ENCODE measurements around the gene PTPRCAP.

PTPRCAP gene

DNA sequence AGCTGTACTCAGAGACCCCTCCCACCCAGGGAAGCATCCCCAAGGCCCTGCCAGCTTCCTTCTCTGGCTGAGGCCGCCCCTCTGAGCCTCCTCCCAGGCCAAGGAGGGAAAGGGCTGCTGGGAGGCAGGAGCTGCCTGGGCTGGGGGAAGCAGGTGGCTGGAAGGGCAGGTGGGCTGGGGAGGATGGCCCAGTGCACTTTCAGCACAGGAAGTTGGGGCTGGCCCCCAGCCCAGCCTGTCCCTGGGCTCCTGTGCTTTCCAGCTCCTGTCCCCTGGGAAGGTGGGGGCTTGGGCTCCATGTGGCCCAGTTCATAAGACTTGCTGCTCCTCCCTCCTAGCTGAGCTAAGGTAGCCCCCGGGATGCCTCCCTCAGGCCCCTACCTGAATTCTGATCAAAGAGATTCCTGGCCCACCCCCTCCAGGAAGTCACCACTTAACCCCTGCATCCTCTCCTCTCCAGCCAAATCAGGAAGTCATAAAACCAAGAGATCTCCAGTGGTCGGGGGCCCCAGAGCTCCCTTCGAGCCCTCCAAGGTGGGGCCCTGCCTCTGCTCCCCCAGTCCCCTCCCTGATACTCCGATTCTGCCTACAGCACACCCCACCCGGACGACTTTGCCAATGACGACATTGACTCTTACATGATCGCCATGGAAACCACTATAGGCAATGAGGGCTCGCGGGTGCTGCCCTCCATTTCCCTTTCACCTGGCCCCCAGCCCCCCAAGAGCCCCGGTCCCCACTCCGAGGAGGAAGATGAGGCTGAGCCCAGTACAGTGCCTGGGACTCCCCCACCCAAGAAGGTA is 40.7 kb downstream of the PTPRCAP start:
- ChIA-PET POLR2A (interaction anchor here (0.9 to 1.2 kb wide), 2 partner anchors 23 to 40 kb away, joined by 3 to 4 read pairs; no protein-coding TSS in a partner anchor), CTCF (interaction anchor here (0.8 to 1.7 kb wide), 9 partner anchors 10 to 68 kb away, joined by 3 to 6 read pairs (median 3); partner anchors contain the start of gene CLCF1)
- Histone ChIP-seq H3K4me1 (ENCODE audit: control extremely low read depth in 1 of 4, control insufficient read depth in 4 of 4, insufficient read depth in 4 of 4, low read length in 3 of 4) (peaks cover 0 to 67% (median 46%) of the 10 kb centered on the region in 4 experiments), H3K4me3 (ENCODE audit: control insufficient read depth in 1 of 7, extremely low read depth in 1 of 7, insufficient read depth in 4 of 7, low read depth in 2 of 7, low read length in 6 of 7) (peak overlapping the region in 4 of 7 experiments; percentile 6 to 53 (median 32)), H3K9me3 (ENCODE audit: control extremely low read depth in 1 of 5, control insufficient read depth in 4 of 5, insufficient read depth in 2 of 5, low read depth in 1 of 5, low read length in 4 of 5) (no peaks in the 10 kb centered on the region), H3K36me3 (ENCODE audit: control insufficient read depth in 4 of 4, insufficient read depth in 4 of 4, low read length in 3 of 4) (peaks cover 5 to 66% (median 41%) of the 10 kb centered on the region in 4 experiments), H3K27ac (ENCODE audit: insufficient read depth in 1 of 2, low read depth in 1 of 2, low read length in 2 of 2, poor library complexity in 1 of 2, severe bottlenecking in 2 of 2) (peak overlapping the region in 1 of 2 experiments; percentile 61), H3K27me3 (replicated peaks in 2 of 5; ENCODE audit: control insufficient read depth in 4 of 5, insufficient read depth in 5 of 5, low read length in 4 of 5) (no peaks in the 10 kb centered on the region)
- DNase-seq = peak in 2 of 3 donors; percentile 58 to 61
- WGBS (ENCODE audit: insufficient coverage) = 4% methylated on average over 6 of the region's 13 CpGs

DNA sequence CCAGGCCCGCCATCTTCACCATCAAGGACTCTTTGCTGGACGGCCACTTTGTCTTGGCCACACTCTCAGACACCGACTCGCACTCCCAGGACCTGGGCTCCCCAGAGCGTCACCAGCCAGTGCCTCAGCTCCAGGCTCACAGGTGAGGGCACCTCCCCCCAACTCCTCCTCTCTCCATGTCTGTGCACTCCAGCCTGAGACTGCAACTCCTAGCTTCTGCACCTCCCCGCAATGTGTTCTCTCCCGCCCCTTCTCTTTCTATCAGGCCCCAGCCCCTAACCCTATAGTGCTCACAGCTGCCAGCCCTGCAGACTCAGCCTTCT is 41.3 kb downstream of the PTPRCAP start:
- Histone ChIP-seq H3K4me1 (ENCODE audit: control extremely low read depth in 1 of 4, control insufficient read depth in 4 of 4, insufficient read depth in 4 of 4, low read length in 3 of 4) (peaks cover 0 to 70% (median 49%) of the 10 kb centered on the region in 4 experiments), H3K36me3 (ENCODE audit: control insufficient read depth in 4 of 4, insufficient read depth in 4 of 4, low read length in 3 of 4) (peaks cover 5 to 66% (median 41%) of the 10 kb centered on the region in 4 experiments), H3K4me3 (ENCODE audit: control insufficient read depth in 1 of 7, extremely low read depth in 1 of 7, insufficient read depth in 4 of 7, low read depth in 2 of 7, low read length in 6 of 7) (peak overlapping the region in 1 of 7 experiments; percentile 53), H3K27ac (ENCODE audit: insufficient read depth in 1 of 2, low read depth in 1 of 2, low read length in 2 of 2, poor library complexity in 1 of 2, severe bottlenecking in 2 of 2) (no peak overlapping the region), H3K27me3 (replicated peaks in 2 of 5; ENCODE audit: control insufficient read depth in 4 of 5, insufficient read depth in 5 of 5, low read length in 4 of 5) (no peaks in the 10 kb centered on the region), H3K9me3 (ENCODE audit: control extremely low read depth in 1 of 5, control insufficient read depth in 4 of 5, insufficient read depth in 2 of 5, low read depth in 1 of 5, low read length in 4 of 5) (no peaks in the 10 kb centered on the region)
- CTCF ChIA-PET = interaction anchor here (0.8 to 1.7 kb wide), 8 partner anchors 10 to 69 kb away, joined by 3 to 6 read pairs (median 3); partner anchors contain the start of gene CLCF1
- POLR2A ChIA-PET = interaction anchor here (0.9 kb wide), 1 partner anchor 24 kb away, joined by 4 read pairs; no protein-coding TSS in a partner anchor
- no peak for DNase-seq
- whole genome bisulfite sequencing (ENCODE audit: insufficient coverage) = 98% methylated on average over 6 of the region's 7 CpGs

DNA sequence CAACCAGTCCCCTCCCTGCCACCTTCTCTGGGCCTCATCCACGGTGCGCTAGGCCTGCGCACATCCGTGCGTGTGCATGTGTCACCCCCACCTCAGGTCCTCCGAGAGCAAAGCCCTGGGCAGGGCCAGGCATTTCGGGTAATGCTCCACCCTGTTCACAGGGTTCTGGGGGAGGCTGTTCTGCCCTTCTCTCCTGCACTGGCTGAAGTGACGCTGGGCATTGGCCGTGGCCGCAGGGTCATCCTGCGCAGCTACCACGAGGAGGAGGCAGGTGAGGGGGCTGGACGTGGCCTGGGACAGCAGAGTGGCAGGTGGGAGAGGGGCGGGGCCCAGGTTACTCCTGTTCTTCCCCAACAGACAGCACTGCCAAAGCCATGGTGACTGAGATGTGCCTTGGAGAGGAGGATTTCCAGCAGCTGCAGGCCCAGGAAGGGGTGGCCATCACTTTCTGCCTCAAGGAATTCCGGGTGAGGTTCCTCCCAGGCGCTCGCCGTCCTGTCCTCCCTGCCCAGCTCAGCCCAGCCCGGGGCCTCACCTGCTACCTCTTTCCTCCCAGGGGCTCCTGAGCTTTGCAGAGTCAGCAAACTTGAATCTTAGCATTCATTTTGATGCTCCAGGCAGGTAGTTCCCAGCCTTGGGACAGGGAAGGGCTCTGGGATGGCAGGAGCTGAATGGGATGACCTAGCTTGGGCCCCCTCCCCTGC is 41.8 kb downstream of the PTPRCAP start:
- WGBS (ENCODE audit: insufficient coverage) = 98% methylated on average over 16 of the region's 19 CpGs
- no peak overlapping the region for H3K27ac ChIP-seq (ENCODE audit: insufficient read depth in 1 of 2, low read depth in 1 of 2, low read length in 2 of 2, poor library complexity in 1 of 2, severe bottlenecking in 2 of 2)
- no peaks in the 10 kb centered on the region for H3K27me3 ChIP-seq (replicated peaks in 2 of 5; ENCODE audit: control insufficient read depth in 4 of 5, insufficient read depth in 5 of 5, low read length in 4 of 5)
- ChIA-PET CTCF (interaction anchor here (0.8 to 1.7 kb wide), 7 partner anchors 9 to 69 kb away, joined by 3 to 6 read pairs (median 3); no protein-coding TSS in a partner anchor), POLR2A (no interaction called here)
- H3K9me3 ChIP-seq (ENCODE audit: control extremely low read depth in 1 of 5, control insufficient read depth in 4 of 5, insufficient read depth in 2 of 5, low read depth in 1 of 5, low read length in 4 of 5) = no peaks in the 10 kb centered on the region
- peaks cover 5 to 66% (median 41%) of the 10 kb centered on the region in 4 experiments for H3K36me3 ChIP-seq (ENCODE audit: control insufficient read depth in 4 of 4, insufficient read depth in 4 of 4, low read length in 3 of 4)
- peaks cover 1 to 70% (median 49%) of the 10 kb centered on the region in 4 experiments for H3K4me1 ChIP-seq (ENCODE audit: control extremely low read depth in 1 of 4, control insufficient read depth in 4 of 4, insufficient read depth in 4 of 4, low read length in 3 of 4)
- DNase-seq = no peak
- H3K4me3 ChIP-seq (ENCODE audit: control insufficient read depth in 1 of 7, extremely low read depth in 1 of 7, insufficient read depth in 4 of 7, low read depth in 2 of 7, low read length in 6 of 7) = no peak overlapping the region

DNA sequence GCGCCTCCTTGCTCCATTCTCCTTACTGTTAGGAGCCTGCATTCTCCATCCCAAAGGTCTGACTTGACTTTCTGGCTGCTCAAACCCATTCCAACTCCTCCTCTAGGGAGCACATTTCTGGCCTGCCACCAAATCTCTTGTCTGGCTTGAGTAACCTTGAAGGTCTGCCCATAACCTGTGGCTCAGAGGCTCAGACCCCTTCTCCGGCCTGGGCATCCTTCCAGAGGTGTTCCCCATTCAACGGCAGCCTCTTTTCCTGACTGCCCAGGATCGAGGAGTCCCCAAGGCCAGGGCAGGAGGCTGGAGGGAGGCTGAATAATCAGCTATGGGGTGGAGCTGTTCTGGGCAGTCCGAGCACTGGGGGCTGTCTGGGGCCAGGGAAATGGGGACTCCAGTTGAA is 43.5 kb downstream of the PTPRCAP start:
- Histone ChIP-seq H3K4me3 (ENCODE audit: control insufficient read depth in 1 of 7, extremely low read depth in 1 of 7, insufficient read depth in 4 of 7, low read depth in 2 of 7, low read length in 6 of 7) (no peak overlapping the region), H3K27me3 (replicated peaks in 2 of 5; ENCODE audit: control insufficient read depth in 4 of 5, insufficient read depth in 5 of 5, low read length in 4 of 5) (no peaks in the 10 kb centered on the region), H3K9me3 (ENCODE audit: control extremely low read depth in 1 of 5, control insufficient read depth in 4 of 5, insufficient read depth in 2 of 5, low read depth in 1 of 5, low read length in 4 of 5) (no peaks in the 10 kb centered on the region), H3K27ac (ENCODE audit: insufficient read depth in 1 of 2, low read depth in 1 of 2, low read length in 2 of 2, poor library complexity in 1 of 2, severe bottlenecking in 2 of 2) (no peak overlapping the region), H3K36me3 (ENCODE audit: control insufficient read depth in 4 of 4, insufficient read depth in 4 of 4, low read length in 3 of 4) (peaks cover 3 to 52% (median 29%) of the 10 kb centered on the region in 4 experiments), H3K4me1 (ENCODE audit: control extremely low read depth in 1 of 4, control insufficient read depth in 4 of 4, insufficient read depth in 4 of 4, low read length in 3 of 4) (peaks cover 3 to 64% (median 39%) of the 10 kb centered on the region in 4 experiments)
- no peak for DNase-seq
- CTCF ChIA-PET = interaction anchor here (1.3 to 25.8 kb wide), 2 partner anchors 11 to 36 kb away, joined by 5 to 892 read pairs; partner anchors contain the start of gene POLD4
- POLR2A ChIA-PET = interaction anchor here (0.6 kb wide), 1 partner anchor 11 kb away, joined by 5 read pairs; no protein-coding TSS in a partner anchor
- WGBS (ENCODE audit: insufficient coverage) = 98% methylated on average over 5 of the region's 5 CpGs

- CTCF ChIA-PET = interaction anchor here (25.8 kb wide), 1 partner anchor 35 kb away, joined by 892 read pairs; the partner anchor contains the start of gene POLD4
- no peak for DNase-seq
- peaks cover 2 to 47% (median 23%) of the 10 kb centered on the region in 4 experiments for H3K36me3 ChIP-seq (ENCODE audit: control insufficient read depth in 4 of 4, insufficient read depth in 4 of 4, low read length in 3 of 4)
- 96% methylated on average over 18 of the region's 18 CpGs for WGBS (ENCODE audit: insufficient coverage)
- H3K9me3 ChIP-seq (ENCODE audit: control extremely low read depth in 1 of 5, control insufficient read depth in 4 of 5, insufficient read depth in 2 of 5, low read depth in 1 of 5, low read length in 4 of 5) = no peaks in the 10 kb centered on the region
- peaks cover 3 to 59% (median 38%) of the 10 kb centered on the region in 4 experiments for H3K4me1 ChIP-seq (ENCODE audit: control extremely low read depth in 1 of 4, control insufficient read depth in 4 of 4, insufficient read depth in 4 of 4, low read length in 3 of 4)
- H3K27me3 ChIP-seq (replicated peaks in 2 of 5; ENCODE audit: control insufficient read depth in 4 of 5, insufficient read depth in 5 of 5, low read length in 4 of 5) = no peaks in the 10 kb centered on the region
- POLR2A ChIA-PET = interaction anchor here (1.0 kb wide), 1 partner anchor 8 kb away, joined by 4 read pairs; the partner anchor contains the start of gene PPP1CA
- no peak overlapping the region for H3K27ac ChIP-seq (ENCODE audit: insufficient read depth in 1 of 2, low read depth in 1 of 2, low read length in 2 of 2, poor library complexity in 1 of 2, severe bottlenecking in 2 of 2)
- H3K4me3 ChIP-seq (ENCODE audit: control insufficient read depth in 1 of 7, extremely low read depth in 1 of 7, insufficient read depth in 4 of 7, low read depth in 2 of 7, low read length in 6 of 7) = no peak overlapping the region
These were observed 44.0 kb downstream of the PTPRCAP start for GRCh38 chr11:67393437-67393836.

DNA sequence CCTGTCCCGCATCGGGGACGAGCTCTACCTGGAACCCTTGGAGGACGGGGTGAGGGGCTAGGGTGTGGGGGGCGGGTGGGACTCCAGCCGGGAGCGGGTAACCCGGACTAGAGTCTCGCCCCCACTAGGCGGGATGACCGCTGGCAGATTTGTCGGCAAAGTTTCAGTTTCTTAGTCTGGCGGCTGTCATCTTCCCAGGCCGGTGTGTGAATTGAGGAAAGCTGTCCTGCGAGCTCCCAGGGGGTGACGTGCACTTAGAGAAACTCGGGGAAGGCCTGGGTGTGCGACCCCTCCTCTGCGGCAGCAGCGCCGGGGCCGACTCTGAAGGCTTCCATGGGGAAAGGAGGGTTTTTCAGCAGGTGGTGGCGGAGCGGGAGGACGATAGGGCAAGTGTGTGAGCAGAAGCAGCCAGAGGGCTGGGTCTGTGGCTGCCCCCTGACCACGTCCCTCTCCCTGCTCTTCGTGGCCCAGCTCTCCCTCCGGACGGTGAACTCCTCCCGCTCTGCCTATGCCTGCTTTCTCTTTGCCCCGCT is 45.2 kb downstream of the PTPRCAP start:
- H3K4me1 ChIP-seq (ENCODE audit: control extremely low read depth in 1 of 4, control insufficient read depth in 4 of 4, insufficient read depth in 4 of 4, low read length in 3 of 4) = peaks cover 3 to 48% (median 29%) of the 10 kb centered on the region in 4 experiments
- ChIA-PET POLR2A (interaction anchor here (0.9 to 2.3 kb wide), 3 partner anchors 9 to 73 kb away, joined by 3 to 8 read pairs (median 8); partner anchors contain the start of genes PPP1CA and TBC1D10C), CTCF (interaction anchor here (0.6 to 25.8 kb wide), 7 partner anchors 10 to 98 kb away, joined by 3 to 892 read pairs (median 3); partner anchors contain the start of genes POLD4, PPP1CA and TBC1D10C)
- no peaks in the 10 kb centered on the region for H3K27me3 ChIP-seq (replicated peaks in 2 of 5; ENCODE audit: control insufficient read depth in 4 of 5, insufficient read depth in 5 of 5, low read length in 4 of 5)
- no peak for DNase-seq
- no peaks in the 10 kb centered on the region for H3K9me3 ChIP-seq (ENCODE audit: control extremely low read depth in 1 of 5, control insufficient read depth in 4 of 5, insufficient read depth in 2 of 5, low read depth in 1 of 5, low read length in 4 of 5)
- peak overlapping the region; percentile 43 to 90 (median 74) for H3K4me3 ChIP-seq (ENCODE audit: control insufficient read depth in 1 of 7, extremely low read depth in 1 of 7, insufficient read depth in 4 of 7, low read depth in 2 of 7, low read length in 6 of 7)
- H3K27ac ChIP-seq (ENCODE audit: insufficient read depth in 1 of 2, low read depth in 1 of 2, low read length in 2 of 2, poor library complexity in 1 of 2, severe bottlenecking in 2 of 2) = peak overlapping the region in 1 of 2 experiments; percentile 66
- 20% methylated on average over 25 of the region's 31 CpGs for WGBS (ENCODE audit: insufficient coverage)
- H3K36me3 ChIP-seq (ENCODE audit: control insufficient read depth in 4 of 4, insufficient read depth in 4 of 4, low read length in 3 of 4) = peaks cover 2 to 35% (median 13%) of the 10 kb centered on the region in 4 experiments
